Measurements from ENCODE around the gene MIP.
"Not testable (repeated sequence)": the region's sequence is repeated elsewhere in the genome, so short reads cannot be mapped to it uniquely, and the experiment has no call there.

MIP gene

DNA sequence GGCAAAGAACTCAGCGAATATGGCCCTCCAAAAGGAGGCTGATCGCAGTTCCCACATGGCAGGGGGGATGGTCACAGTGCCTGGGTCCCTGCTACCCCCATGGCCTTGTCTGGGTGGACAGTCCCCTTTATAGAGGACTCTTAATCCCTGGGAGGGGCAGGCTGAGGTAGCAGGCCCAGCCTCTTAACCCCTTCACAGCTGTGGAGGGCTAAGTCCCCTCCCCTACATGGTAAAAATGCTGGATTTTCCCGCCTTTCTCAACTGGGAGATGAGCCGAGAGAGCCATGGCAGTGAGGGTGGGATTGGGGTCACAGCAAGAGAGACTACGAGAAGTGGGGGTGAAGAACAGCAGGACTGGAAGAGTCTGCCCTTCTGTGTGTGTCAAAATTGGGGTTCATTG is at the start of gene MIP:
Gene MIP, minus strand, starts transcription at position 101 of the 400 bp plus-strand sequence. Its CDS starts 44 bp downstream, at position 57.
- no peak for FAIRE-seq

DNA sequence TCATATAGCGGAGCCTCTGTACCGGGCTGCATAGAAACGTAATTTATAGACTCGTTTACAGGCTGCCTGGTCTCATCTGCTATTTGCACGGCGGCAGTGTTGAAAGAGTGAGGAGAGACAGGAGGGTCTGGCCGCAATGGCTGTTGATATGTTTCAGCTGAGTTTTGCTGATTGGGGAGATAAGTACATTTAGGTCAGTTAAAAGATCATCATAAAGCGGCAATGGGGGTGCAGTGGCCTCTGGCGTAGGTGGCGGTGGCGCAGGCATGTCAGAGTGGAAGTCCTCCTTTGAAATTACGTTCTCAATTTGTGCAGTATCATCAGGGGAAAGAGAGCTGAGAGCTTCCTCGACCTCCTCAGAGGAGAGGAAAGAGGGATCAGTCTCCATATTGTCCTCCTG is 45.4 kb upstream of the MIP start:
- not testable (repeated sequence) for FAIRE-seq

DNA sequence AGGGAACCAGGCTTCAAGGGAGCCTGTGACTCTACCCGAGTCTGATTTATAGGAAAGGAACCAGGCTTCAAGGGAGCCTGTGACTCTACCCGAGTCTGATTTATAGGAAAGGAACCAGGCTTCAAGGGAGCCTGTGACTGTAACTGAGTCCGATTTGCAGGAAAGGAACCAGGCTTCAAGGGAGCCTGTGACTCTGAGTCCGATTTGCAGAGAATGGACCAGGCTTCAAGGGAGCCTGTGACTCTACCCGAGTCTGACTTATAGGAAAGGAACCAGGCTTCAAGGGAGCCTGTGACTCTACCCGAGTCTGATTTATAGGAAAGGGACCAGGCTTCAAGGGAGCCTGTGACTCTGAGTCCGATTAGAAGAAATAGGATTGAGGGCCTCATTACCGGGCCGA is 45.0 kb upstream of the MIP start:
- FAIRE-seq, result not testable (repeated sequence)

DNA sequence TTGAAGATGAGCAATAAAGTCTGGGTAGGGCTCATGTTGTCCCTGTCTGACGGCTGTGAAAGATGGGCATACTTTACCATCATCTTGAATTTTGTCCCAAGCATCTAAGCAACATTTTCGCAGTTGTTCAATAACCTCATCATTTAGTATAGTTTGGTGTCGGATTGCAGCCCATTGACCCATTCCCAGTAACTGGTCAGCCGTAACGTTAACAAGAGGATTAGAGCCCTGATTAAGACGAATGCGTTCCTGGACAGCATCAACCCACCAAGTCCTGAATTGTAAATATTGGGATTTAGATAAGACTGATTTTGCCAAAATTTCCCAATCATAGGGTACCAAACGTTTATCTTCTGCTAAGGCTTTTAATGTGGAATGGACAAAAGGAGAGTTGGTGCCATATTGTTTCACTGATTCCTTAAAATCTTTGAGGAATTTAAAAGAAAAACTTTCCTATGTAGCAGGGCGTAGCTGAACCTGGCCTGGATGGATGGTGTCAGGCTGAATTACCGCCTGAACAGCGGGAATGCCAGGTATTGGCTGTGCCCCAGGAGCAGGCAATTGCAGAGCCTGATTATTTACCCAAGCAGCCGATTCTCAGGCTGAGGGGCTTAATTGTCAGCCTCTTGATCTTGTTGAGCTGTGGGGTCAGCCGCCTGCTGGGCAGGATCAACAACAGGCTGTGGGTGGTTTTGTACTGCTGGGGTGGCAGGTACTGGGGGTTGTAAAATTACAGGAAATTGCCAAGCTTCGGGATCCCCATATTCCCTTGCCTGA is 43.9 kb upstream of the MIP start:
- FAIRE-seq, result not testable (repeated sequence)

DNA sequence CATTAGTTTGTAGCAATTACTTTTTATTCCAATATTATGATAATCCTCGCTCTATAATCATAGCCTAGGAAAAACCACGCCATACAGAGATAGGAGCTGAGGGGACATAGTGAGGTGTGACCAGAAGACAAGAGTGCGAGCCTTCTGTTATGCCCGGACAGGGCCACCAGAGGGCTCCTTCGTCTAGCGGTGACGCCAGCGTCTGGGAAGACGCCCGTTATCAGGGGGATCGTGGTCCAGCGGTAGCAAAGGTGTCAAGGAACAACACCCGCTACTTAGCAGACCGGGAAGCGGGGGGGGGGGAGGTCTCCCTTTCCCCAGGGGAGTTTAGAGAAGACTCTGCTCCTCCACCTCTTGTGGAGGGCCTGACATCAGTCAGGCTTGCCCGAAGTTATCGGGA is 42.2 kb upstream of the MIP start:
- FAIRE-seq, result not testable (repeated sequence)

DNA sequence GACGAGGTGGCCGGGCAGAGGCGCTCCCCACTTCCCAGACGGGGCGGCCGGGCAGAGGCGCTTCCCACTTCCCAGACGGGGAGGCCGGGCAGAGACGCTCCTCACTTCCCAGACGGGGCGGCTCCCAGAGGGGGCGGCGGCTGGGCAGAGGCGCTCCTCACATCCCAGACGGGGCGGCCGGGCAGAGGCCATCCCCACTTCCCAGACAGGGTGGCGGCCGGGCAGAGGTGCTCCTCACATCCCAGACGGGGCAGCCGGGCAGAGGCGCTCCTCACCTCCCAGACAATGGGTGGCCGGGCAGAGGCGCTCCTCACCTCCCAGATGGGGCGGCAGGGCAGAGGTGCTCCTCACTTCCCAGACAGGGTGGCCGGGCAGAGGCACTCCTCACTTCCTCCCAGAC is 40.0 kb upstream of the MIP start:
- FAIRE-seq, result not testable (repeated sequence)

DNA sequence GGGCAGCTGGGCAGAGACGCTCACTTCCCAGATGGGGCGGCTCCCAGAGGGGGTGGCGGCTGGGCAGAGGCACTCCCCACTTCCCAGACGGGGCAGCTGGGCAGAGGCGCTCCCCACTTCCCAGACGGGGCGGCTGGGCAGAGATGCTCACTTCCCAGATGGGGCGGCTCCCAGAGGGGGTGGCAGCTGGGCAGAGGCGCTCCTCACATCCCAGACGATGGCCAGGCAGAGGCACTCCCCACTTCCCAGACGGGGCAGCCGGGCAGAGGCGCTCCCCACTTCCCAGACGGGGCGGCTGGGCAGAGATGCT is 39.6 kb upstream of the MIP start:
- not testable (repeated sequence) for FAIRE-seq

DNA sequence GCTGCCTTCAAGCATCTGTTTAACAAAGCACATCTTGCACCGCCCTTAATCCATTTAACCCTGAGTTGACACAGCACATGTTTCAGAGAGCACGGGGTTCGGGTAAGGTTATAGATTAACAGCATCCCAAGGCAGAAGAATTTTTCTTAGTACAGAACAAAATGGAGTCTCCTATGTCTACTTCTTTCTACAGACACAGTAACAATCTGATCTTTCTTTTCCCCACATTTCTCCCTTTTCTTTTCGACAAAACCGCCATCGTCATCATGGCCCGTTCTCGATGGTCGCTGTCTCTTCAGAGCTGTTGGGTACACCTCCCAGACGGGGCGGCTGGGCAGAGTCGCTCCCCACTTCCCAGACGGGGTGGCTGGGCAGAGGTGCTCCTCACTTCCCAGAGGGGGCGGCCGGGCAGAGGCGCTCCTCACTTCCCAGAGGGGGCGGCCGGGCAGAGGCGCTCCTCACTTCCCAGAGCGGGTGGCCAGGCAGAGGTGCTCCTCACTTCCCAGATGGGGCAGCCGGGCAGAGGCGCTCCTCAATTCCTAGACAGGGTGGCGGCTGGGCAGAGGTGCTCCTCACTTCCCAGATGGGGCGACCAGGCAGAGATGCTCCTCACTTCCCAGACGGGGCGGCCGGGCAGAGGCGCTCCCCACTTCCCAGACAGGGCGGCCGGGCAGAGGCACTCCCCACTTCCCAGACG is 39.1 kb upstream of the MIP start:
- FAIRE-seq, result not testable (repeated sequence)

DNA sequence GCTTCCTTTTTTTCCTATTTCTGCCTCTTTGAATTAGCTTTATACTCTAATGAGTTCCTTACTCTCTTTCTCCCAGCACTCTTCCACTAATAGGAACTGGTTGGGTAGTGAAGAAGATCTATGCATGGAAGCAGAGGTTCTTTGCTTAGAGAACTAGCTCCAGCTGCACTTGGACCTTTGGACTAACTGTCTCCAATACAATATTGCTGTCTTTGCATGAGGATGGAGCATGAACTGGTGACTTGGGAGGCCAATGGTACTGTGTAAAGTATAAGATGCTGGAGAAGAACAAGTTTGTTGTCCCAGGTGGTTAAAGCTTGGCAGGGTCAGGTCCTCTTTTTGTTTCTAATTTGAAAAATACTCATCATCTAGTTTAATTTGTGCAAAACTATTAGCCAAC is 35.9 kb upstream of the MIP start:
- FAIRE-seq, result no peak

DNA sequence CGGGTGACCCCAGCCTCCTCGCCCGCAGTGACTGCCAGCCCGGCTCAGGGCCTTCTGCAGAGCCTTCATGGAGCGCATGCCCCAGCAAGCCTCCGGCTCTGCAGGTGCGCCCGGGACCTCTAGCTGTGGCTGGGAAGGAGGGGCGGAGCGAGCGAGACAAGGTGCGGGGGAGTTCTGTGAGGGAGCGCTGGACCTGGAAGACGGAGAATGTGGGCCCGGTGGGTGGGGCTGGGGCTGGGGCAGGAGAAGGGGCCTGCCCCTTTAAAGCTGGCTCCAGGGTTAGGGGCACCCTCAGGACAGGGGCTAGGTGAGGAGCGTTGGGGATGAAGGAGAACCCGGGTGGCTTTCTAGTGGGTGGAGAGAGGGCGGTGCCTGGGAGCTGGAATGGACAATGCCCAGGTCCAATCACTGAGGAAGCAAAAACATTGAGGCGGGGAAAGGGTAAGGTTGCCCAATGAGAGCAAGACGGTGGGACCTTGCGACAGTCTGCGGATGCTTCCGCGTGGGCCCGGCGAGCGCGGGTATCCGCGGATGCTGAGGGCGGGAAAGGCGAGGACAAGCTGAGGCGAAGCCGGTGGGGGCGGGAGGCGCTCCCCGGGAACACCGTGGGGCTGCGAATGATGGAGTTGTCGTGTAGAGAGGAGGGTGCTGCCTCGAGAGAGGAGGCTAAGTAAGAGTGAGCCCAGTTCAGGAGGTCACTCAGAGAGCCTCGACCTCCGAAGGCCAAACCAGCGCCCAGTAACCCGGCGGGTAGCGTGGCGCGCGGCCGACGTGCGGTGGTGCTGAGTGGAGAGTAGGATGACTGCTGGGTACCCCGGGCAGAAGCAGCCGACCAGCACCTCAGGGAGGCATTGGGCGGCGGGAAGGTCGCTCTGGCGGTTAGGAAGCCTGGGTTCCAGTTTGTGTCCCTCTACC is 33.8 kb upstream of the MIP start, which contains the start of gene GLS2:
Gene GLS2, minus strand, starts transcription at position 121 of the 915 bp plus-strand sequence. Its CDS starts 43 bp downstream, at position 78.
- no peak for FAIRE-seq

DNA sequence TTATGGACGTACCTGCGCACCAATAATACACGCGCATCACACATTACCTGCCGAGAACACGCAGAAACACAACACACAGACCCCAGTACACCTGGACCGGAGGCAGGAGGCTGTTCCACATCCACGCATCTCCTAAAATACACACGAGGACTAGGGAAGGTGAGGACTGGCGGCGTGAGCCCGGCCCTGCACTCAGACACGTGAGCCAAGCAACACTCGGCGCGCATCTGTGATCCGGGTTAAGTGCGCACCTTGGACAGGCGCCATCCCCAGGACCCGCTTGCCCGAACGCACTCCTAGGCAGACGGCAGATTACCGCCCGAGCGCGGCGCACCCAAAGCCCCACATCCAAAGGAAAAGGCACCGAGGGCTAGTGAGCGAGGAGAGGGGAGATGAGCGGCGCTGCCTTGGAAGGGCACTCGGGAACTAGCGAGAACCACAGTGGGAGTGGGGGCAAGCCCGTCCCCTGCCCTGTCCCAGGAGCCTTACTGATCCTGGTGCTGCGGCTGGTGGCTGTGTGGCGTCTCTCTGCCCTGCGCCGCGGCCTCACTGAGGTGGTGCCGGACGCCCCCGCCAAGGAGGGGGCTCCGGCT is 33.1 kb upstream of the MIP start:
- no peak for FAIRE-seq

DNA sequence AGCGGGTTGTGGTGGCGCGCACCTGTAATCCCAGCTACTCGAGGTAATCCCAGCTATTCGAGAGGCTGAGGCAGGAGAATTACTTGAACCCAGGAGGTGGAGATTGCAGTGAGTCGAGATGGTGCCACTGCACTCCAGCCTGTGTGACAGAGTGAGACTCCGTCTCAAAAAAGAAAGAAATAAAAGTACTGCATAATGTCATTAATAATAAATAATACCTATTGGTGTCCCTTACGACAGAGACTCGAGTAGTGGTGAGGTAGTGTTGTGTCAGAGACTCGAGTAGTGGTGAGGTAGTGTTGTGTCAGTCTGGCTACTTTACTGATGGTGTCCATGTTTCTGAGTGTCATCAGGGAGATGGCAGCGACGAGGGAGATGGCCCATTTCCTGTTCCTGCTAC is 32.2 kb upstream of the MIP start:
- FAIRE-seq, result no peak

DNA sequence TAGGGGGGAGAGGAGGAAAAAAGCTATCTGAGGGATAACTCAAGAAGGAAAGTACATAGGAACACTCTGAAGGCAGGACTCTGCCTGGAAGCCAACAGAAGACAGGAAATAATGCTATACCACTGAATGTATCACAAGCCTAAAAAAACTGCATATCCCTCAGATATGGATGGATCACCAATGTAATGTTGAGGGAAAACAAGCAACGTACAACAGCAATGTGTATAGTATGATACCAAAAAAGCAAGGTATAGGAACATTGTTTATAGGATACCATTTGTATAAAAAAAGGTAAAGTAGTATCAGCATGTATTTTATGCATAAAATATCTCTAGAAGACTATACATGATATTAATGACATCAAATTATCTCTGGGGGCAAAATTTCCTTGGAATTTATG is 30.1 kb upstream of the MIP start:
- FAIRE-seq, result no peak

DNA sequence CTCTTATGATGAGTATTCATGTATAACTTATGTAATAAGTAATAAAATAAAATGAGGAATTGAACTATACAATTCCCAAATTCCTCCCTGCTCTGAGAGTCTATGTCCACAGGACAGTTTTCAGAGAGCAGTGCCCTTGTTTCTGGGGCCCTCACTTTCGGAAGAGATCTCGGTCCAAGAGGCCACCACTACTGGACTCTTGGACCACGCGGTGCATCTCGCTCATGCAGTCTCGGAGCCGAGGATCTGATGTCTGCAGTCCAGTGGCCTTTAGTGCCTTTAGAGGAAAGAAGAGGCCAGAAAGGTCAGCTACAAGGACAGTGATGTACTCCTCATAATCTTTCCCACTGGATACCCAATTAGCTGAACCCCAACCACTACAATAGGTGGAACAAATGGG is 25.2 kb upstream of the MIP start:
- FAIRE-seq, result no peak

DNA sequence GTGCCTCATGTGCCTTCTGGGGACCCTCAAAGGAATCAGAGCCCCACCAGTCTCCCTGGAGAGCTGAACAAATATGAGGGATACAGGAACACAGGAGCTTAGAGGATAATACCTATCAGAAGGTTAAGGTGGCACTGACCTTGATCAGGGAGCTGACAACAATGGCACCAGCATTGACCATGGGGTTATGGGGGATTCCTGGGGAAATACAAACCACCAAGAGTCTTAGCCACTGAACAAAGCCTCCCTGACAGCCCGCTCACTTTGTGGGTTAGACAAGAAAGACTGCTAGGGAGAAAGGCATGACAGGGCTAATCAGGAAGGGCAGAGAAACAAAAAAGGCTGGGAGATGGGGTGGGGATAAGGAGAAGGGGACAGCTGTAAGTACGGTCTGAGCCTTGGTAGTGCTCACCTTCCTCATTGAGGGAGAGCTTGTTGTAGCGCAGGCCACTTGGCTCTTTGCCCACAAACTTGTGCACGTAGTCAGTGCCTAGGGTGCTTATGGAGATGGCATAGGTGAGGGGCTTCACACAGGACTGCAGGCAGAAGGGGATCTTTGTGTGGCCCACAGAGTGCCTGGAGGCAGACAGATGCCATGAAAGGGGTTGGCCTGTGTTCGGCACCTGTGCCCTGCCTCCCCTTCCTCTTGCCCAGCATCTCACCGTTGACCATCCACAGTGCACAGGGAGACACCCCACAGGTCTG is 23.2 kb upstream of the MIP start:
- FAIRE-seq, result no peak

DNA sequence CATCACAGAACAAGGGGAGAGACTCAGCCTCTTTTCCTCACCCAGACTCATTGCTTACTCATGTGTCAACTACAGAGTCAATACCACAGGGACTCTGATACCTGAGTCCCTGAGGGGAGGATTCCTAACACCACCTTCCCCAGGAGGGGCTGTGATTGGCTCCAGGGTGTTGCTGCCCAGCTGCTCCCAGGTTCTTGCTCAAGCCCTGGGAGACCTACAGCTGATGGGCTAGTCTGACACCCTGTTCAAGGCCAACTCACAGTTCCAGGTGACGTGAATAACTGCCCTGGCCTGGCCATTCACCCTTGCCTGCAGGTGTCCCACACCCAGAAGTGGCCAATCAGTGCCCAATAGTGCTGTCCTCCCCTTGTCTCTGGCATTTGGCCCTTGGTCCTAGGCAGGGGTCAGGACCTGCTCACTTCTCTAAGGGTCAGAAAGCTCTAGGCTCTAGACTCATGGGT is 22.5 kb upstream of the MIP start:
- no peak for FAIRE-seq

DNA sequence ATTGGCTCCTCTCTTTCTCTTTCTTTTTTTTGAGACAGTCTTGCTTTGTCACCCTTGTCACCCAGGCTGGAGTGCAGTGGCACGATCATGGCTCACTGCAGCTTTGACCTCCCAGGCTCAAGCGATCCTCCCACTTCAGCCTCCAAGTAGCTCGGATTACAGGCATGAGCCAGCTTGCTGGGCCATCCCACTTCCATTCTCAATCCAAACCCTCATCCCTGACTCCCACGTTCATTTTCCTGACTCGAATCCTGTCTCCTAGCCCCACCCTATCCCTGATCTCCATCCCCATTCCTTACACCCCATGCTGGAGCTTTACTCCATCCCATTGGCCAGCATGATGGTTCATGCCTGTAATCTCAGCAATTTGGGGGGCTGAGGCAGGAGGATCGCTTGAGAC is 21.7 kb upstream of the MIP start:
- no peak for FAIRE-seq

DNA sequence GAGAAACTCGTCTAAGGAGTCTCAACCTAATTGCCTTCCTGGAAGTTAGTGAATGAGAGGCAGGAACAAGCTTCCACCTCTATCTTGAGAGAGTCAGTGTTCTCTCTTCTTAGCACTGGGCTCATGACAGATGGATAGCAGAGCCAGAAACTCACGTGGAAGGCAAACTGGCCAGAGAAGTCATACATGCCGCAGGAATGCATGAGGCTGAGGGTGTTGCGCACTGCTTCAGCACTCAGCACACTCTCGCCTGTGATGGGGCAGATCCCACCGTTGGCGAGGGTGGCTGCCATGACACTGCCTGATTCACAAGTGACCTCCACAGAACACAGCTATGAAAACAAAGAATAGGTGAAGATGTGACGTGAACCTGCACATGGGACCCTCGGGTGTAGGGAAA is 19.9 kb upstream of the MIP start:
- FAIRE-seq, result no peak

DNA sequence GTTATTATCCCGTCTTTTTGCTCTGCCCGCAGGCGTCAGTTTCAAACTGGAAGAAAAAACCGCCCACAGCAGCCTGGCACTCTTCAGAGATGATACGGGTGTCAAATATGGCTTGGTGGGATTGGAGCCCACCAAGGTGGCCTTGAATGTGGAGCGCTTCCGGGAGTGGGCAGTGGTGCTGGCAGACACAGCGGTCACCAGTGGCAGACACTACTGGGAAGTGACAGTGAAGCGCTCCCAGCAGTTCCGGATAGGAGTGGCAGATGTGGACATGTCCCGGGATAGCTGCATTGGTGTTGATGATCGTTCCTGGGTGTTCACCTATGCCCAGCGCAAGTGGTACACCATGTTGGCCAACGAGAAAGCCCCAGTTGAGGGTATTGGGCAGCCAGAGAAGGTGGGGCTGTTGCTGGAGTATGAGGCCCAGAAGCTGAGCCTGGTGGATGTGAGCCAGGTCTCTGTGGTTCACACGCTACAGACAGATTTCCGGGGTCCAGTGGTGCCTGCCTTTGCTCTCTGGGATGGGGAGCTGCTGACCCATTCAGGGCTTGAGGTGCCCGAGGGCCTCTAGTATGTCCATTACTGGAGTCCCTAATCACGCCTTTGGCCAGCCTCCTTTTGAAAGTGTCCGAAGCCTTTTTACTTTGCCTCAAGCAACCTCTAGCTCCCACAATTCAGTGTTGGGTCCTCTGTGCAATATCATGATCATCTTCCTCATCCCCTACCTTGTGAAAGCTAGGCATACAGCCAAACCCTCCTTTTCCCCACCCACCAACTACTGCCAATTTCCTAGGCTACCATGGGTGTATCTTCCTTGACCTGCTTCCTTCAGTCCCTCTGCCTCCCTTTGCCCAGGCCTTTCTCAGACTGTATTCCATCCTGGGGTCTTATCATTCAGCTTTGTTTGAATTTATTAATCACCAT is 14.8 kb upstream of the MIP start:
- no peak for FAIRE-seq

DNA sequence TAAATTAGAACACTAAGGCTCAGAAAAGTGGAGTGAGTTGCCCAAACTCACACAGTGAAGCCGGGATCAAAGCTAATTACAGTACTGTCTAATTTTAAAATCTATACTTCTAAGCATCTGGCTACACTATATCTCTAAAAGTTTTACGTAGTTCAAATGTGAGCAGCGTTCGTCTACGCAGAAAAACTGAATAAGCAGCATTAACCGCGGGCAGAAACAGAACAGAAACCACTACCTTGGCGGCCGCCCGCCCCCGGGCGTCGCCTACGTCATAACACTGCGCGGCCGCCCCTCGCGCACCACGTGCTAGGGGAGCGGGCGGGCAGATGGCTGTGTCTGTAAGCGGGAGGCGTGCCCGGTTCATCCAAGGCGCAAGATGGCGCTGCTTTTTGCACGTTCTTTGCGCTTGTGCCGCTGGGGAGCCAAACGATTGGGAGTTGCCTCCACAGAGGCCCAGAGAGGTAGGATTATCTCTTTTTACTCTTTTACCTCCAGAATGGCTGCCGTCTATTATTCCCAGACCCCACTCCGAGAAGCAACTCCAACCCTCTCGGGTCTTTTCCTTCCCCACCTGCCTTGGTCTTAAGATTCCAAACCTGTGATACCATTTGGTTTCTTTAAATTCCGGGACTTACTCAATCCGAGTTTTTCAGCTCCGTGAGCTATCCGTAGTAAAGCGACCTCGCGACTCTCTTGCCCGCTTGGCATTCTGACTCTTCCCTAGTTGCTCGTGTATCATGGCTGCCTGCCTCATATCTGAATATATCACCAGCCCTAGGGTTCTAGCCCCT is 14.0 kb upstream of the MIP start, which contains the start of gene SPRYD4:
Gene SPRYD4, plus strand, starts transcription at position 363 of the 791 bp plus-strand sequence. Its CDS starts 14 bp downstream, at position 377.
- peak; percentile 87 for FAIRE-seq

Measured in G401.6 (cell line).